SK-N-MC (cell line): ENCODE measurements around the gene IDE.
A peak's percentile ranks its signal among the peaks of the same experiment; 100 is the strongest.

Source experiments
- DNase-seq: peaks from one replicate; pipeline ENCODE4 v3.0.0-alpha.2; 2011; ENCODE audit warnings: low read depth, low spot score
- H3K27ac ChIP-seq: fragments of 200-600 bp; sonication (generic); 2 replicates; pipeline ENCODE4 v1.5.1; 2016; ENCODE audit warnings: mixed run types
- H3K36me3 ChIP-seq: fragments of 200-600 bp; sonication (generic); 2 replicates; pipeline ENCODE4 v1.6.1; 2017; ENCODE audit warnings: antibody characterized with exemption, low read length, mixed read lengths; ENCODE audit not compliant: insufficient read depth
- H3K4me3 ChIP-seq: fragments of 200-600 bp; sonication (generic); 2 replicates; pipeline ENCODE4 v1.5.1; 2016
- H3K9ac ChIP-seq: fragments of 200-600 bp; sonication (generic); 2 replicates; pipeline ENCODE4 v1.8.0; 2017; ENCODE audit warnings: mixed run types, mixed read lengths; ENCODE audit not compliant: insufficient read length
- H3K9me3 ChIP-seq: fragments of 200-600 bp; sonication (generic); 2 replicates; pipeline ENCODE4 v1.6.1; 2017; ENCODE audit warnings: low read depth, mild to moderate bottlenecking, antibody characterized with exemption, low read length, moderate library complexity, mixed read lengths
- EZH2 ChIP-seq: fragments of 200-600 bp; sonication (generic); IDR thresholded peaks from one replicate; pipeline ENCODE4 v1.6.1; 2017; ENCODE audit warnings: antibody characterized with exemption
- FOXP2 ChIP-seq: optimal IDR thresholded peaks from 2 replicates; pipeline ENCODE3; 2011; ENCODE audit warnings: mild to moderate bottlenecking, moderate library complexity; ENCODE audit not compliant: insufficient read depth; ENCODE audit errors: extremely low read length, control extremely low read depth
- POLR2AphosphoS5 ChIP-seq: IDR thresholded peaks from 2 replicates; pipeline ENCODE4 v1.6.1; 2012; ENCODE audit warnings: mild to moderate bottlenecking, low read depth, low read length, borderline replicate concordance

Gene IDE

DNA sequence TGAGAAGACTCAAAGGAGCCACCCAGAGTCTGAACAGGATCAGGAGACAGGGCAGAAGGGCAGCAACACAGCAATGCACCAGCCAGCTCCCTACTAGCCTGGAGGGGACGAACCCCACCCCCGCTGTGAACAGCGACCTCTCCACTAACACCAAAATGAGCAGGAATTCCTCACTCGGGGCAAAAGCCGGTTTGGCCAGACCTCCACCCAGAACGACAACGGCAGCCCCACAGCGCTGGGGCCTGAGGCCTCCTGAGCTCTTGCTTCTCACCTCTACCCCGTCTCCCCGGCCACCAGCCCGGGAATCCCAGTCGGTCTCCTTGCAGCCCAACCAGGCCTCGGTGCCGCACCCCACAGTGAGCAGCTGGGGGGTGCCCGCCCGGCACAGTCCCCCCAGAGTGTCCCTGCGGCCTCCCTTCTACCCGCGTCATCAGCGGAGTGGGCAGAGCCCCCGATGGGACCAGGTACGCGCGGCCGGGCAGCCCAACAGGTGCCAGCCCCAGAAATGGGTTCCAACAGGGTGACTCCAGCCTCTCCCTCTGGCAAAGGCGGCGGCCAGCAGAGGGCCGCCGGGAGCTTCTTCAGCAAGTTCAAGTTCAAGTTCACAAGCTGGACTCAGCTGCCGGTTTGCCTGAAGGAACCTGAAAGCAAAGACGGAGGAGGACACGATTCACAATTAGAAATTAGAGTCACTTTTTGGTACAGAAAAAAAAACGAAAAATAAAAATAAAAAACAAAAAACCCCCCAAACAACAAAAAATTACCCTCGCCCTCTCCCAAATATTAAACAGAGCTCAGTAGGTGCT lies 153.9 kb downstream of the IDE start:
- H3K27ac ChIP-seq, result no peak overlapping the region
- no peaks in the 10 kb centered on the region for H3K9me3 ChIP-seq
- no peak overlapping the region for H3K4me3 ChIP-seq
- H3K9ac ChIP-seq, result no peak overlapping the region
- H3K36me3 ChIP-seq, result no peaks in the 10 kb centered on the region
- DNase-seq, result no peak
- no peak for TF ChIP-seq POLR2AphosphoS5
- no peak for TF ChIP-seq FOXP2
- TF ChIP-seq EZH2, result no peak

DNA sequence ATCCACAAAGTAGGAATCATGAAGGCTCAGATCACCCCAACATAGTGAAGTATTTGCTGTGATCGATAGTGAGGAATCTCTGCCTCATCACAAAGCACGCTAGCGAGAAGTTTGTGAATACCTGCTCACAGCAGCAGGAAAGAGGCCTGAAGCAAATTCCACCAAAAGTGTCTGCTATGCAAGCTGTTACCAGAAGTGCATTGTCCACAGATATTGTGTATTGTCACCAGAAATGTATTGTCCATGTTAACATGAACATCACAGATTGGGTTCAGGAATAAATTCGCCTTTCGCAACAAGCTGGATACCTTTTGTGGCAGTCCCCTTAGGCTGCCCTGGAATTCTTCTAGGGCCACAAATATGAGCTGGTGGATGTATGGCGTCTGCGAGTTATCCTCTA lies 155.0 kb downstream of the IDE start:
- Histone ChIP-seq H3K9me3 (no peaks in the 10 kb centered on the region), H3K27ac (no peak overlapping the region), H3K4me3 (no peak overlapping the region), H3K9ac (no peak overlapping the region), H3K36me3 (no peaks in the 10 kb centered on the region)
- DNase-seq, result no peak
- no peak for TF ChIP-seq FOXP2
- TF ChIP-seq POLR2AphosphoS5, result no peak
- TF ChIP-seq EZH2, result no peak

- no peak for DNase-seq
- Histone ChIP-seq H3K9me3 (no peaks in the 10 kb centered on the region), H3K4me3 (no peak overlapping the region), H3K27ac (no peak overlapping the region), H3K36me3 (no peaks in the 10 kb centered on the region), H3K9ac (no peak overlapping the region)
- TF ChIP-seq FOXP2 (no peak), POLR2AphosphoS5 (no peak), EZH2 (no peak)
Observed at GRCh38 chr10:92418221-92418620, 155.7 kb downstream of the IDE start.

DNA sequence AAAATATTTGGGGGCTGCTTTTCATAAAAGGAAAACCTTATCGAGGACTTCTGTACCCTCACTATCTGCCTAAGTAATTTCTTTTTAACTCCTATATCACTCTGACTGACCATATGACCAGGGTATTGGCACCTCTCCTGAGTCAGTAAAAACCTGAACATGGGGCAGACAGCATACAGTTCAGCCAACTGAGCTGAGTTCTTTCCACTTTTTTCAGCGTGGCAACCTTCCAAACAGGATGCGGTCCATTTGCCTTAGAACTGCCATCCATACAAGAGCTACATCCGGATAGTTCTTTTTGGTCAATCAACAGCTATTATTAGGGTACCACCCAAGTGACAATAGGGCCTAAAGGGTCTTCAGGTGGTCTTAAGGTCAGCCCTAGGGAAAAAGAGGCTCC lies 160.4 kb downstream of the IDE start:
- H3K36me3 ChIP-seq, result no peaks in the 10 kb centered on the region
- no peak overlapping the region for H3K27ac ChIP-seq
- H3K9me3 ChIP-seq, result no peaks in the 10 kb centered on the region
- no peak overlapping the region for H3K9ac ChIP-seq
- TF ChIP-seq EZH2 (no peak), POLR2AphosphoS5 (no peak), FOXP2 (no peak)
- no peak for DNase-seq
- H3K4me3 ChIP-seq, result no peak overlapping the region

DNA sequence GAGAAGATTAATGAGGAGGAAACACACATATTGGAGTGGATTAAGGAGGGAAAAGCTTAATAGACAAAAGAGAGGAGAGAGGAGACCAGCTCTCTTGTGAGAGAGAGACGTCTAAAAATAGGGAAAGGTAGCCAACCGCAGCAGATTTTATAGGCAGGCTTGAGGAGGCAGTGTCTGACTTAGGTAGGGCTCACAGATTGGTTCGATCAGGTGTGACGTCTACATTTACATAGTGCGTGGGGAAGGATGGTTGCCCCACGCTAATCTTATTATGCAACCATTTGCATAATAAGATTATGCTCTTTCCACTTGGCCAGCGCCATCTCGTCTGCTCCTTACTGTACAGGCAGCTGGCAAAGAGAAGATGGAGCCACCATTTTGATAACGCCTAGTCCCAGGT lies 160.9 kb downstream of the IDE start:
- H3K27ac ChIP-seq, result no peak overlapping the region
- TF ChIP-seq EZH2 (no peak), POLR2AphosphoS5 (no peak), FOXP2 (no peak)
- no peaks in the 10 kb centered on the region for H3K9me3 ChIP-seq
- no peak overlapping the region for H3K9ac ChIP-seq
- H3K36me3 ChIP-seq, result no peaks in the 10 kb centered on the region
- H3K4me3 ChIP-seq, result no peak overlapping the region
- no peak for DNase-seq

- no peak overlapping the region for H3K4me3 ChIP-seq
- TF ChIP-seq POLR2AphosphoS5 (no peak), EZH2 (no peak), FOXP2 (no peak)
- H3K9ac ChIP-seq, result no peak overlapping the region
- no peaks in the 10 kb centered on the region for H3K36me3 ChIP-seq
- H3K9me3 ChIP-seq, result no peaks in the 10 kb centered on the region
- DNase-seq, result no peak
- no peak overlapping the region for H3K27ac ChIP-seq
Observed at GRCh38 chr10:92411406-92411805, 162.5 kb downstream of the IDE start.

DNA sequence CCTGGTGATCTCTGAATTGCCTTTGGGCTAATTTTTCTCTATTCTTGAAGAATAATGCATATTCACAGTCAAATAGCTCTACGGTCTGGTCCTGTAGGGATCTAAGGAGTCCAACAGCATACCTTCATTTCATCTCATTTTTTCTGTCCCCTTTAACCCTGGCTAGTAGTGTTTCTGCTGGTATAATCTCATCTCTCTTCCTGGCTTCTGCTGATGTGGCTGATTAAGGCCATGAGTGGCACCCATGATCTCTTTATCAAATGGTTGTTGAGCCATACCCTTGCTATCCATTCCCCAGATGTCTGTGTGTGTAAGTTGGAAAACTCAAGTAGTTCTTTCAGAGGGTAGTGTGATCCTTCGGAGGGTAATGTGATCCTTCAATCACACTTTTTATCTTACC lies 163.4 kb downstream of the IDE start:
- no peak overlapping the region for H3K9ac ChIP-seq
- TF ChIP-seq FOXP2 (no peak), EZH2 (no peak), POLR2AphosphoS5 (no peak)
- no peak for DNase-seq
- no peak overlapping the region for H3K27ac ChIP-seq
- no peaks in the 10 kb centered on the region for H3K9me3 ChIP-seq
- H3K36me3 ChIP-seq, result no peaks in the 10 kb centered on the region
- no peak overlapping the region for H3K4me3 ChIP-seq

- Histone ChIP-seq H3K36me3 (no peaks in the 10 kb centered on the region), H3K9ac (no peak overlapping the region), H3K4me3 (no peak overlapping the region), H3K27ac (no peak overlapping the region), H3K9me3 (no peaks in the 10 kb centered on the region)
- no peak for TF ChIP-seq POLR2AphosphoS5
- TF ChIP-seq FOXP2, result no peak
- no peak for TF ChIP-seq EZH2
- DNase-seq, result peak; percentile 16
Observed at GRCh38 chr10:92408017-92408361, 165.9 kb downstream of the IDE start.
